NCI-H345 (cell line): ENCODE data around the gene TMEM250.

Source experiments
- DNase-seq: peaks from one replicate; lab custom pipeline; 2025; lab: John Stamatoyannopoulos, UW

TMEM250 gene

DNA sequence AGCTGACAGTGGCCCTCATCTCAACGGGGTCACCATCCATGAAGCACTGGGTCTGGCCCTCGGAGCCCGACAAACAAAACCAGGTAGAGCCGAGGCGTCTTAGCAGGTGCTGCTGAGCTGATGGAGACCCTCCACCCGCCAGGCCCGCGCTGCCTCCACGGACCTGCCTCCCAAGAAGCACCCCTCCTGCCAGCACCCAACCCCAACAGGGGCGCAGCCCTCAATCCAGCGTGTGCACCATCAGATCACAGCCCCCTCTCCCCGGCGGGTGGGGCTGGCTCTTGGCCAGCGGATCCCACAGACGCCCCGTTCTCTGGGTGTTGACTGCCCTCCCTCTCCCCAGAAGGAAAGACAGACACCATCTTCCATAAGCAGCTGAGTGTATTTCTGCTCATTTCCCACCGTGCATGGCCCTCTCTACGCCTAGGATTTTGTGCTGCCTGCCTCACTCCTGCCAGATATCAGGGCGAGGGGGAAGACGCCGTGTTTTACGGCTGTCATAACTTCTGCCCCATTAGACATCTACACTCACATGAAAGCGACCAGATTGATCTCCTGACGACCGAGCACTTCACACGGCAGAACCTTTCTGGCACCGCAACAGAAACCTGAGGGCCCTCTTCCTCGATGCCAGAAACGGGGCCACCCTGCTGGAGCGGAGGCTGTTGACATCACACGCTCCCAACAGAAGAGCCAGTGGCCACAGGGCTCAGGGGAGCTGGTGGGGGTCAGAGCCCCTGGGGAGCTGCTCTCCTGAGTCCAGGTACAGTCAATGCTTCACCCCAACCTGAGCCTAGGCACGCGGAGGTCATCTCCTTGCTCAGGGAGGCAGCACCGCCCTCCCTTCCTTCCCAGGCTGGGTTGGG, 35.9 kb downstream of the TMEM250 start:
- no peak for DNase-seq

DNA sequence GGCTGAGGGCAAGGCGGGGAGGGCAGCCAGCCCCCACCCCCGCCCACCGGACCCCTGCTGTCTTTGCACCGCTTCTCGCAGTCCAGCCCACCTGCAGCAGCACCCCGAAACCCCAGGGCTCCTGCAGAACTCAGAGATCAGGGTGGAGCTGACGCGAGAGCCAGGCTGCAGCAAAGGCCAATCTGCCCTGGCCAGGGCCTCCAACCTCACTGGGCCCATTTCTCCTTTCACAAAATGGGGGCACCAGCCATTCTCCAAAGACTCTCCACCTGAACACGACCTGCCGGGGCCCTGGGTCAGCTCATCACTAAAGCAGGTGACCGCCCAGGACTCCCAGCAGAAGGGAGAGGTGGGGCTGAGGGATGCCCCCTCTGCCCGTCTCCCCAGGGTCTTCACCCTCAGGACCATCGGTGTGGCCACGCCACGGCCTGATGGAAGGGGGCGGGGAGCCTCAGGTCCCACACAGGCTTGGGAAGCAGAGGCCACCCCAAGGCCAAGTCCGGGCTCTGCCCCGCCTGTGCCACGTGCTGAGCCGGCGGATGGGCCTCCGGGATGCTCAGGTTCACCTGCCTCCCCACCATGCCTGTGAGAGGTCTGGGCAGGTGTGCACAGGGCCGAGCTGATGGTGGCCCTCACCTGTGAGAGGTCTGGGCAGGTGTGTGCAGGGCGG, 36.7 kb downstream of the TMEM250 start:
- DNase-seq: no peak

DNA sequence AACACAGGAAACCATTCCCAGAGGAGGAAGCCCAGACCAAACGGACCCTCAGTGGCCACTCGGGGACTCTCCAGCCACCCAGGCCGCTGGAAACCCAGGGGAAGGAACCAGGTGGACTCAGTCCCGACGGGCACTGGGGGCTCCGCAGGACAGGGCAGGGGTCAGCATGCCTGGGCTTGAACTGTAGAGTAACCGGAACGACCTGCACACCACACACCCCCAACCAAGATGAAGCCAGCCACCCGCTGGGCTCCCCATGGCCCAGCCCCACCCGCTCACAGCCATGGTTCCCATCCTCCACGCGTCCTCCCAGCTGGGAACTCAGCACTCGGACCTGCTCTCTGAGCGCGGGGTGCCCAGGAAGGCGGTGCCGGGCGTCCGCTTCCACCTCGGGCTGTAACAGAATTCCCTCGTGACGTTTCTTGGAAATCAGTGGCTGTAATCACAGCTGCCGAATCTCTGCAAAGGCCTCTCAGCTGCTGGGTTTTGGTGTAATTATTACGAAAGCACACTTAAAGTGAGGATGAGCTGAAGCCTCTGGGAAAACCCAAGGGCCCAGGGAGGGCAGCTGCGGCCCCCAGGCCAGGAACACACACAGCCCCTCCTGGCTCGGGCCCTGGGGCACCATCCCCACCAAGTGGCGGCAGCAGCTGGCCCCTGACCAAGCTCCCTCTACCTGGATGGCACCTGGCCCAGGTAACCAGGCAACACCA, 37.4 kb downstream of the TMEM250 start:
- peak; percentile 75 for DNase-seq

DNA sequence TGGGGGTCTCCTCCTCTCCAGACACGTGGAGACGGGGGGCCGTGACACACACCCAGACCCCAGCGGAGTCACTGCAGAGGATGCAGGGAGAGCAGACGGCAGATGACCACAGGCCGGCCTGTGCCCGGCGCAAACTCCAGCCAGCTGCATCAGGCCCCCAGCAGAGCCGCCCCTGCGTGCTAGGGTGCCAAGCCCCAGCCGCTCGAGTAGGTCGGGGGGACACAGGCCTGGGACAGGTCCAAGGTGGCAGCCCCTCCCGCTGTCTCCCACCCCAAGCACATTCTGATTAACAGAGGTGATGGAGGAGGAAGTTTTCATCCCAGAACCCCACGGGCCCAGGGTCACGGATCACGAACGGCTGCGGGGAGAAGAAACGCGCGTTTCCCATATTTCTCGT, 38.0 kb downstream of the TMEM250 start:
- no peak for DNase-seq

DNA sequence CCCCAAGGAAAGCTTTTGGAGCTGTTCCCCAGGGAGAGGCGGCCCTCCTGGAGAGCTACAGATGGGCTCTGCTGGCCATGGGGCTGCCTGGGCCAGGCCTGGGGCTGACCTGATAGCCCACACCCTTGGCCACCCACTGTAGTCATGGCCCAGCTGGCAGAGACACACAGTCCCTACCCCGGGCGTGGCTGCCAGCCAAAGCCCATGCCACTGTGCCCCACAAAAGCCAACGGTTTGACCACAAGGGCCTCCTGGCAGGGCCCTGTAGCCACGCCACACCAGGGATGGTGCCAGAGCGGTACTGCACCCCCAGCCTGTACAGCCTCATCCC, 38.8 kb downstream of the TMEM250 start:
- no peak for DNase-seq

DNA sequence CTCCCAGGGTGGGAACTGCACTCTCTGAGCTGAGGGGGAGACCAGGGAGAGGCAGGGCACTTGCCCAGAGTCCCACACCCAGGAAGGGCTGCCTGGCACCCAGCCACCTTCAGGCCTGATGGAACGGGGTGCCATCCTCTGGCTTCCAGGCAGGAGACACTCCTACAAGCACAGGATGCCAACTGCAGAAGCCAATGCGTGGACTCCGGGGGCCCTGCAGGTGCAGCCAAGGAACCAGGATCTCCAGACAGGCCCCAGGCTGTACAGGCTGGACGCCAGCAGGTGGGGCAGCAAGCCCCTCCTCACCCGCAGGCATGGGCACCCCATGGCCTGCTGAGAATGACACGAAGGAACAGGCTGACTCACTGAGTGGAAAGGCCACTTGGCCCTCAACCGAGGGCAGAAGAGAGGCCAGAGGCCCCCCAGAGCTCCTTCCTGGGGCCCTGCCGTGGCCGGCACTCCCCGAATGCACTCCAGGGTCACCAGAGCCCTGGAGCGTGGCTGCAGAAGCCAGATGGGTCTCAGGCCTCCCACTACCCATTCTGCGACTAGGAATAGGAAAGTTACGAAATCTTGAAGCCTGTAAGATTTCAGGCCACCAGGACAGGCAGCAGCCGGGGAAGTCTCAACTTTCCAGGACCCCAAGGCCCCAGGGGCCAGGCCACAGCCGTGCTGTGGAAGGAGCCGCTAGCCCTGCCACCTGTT, 39.3 kb downstream of the TMEM250 start:
- peak; percentile 65 for DNase-seq

DNA sequence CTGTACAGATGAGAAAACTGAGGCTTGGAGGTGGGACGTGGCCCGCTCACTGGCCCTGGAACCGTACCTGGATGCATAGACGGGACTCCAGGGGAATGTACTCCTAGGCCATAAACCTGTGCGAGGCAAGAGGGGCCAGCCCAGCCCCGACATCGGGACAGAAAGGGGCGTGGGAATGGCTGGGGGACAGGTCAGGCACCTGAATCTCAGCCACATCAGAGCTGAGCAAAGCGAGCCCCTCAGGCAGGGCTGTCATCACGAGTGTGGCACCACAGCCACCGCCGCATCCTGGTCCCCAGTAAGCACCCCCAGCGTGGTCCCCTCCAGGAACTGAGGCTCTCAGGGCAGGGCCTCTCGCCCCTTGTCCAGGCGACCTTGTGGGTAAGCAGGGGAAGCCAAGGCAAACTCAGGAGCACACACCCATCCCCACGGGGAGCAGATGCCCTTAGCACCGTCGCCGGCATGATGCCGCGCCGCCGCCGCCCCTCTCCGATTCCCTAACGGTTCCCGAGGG, 40.1 kb downstream of the TMEM250 start:
- no peak for DNase-seq

DNA sequence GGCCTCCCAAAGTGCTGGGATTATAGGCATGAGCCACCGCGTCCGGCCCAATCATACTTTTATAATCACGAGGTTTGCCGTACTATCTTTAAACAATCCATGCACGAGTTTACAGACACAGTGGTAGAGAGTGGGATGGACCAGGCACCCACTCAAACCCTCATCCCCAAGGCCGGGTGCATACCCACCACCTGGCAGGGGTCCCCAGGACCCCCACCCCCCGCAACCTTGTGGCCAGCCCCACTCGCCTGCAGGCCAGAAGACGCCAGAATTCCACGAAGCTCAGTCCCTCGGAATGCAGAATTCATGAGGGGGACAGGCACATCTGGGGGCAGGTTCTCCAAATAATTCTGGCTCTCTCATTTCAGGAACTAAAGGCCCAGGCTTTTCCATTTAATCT, 40.7 kb downstream of the TMEM250 start:
- DNase-seq: no peak

DNA sequence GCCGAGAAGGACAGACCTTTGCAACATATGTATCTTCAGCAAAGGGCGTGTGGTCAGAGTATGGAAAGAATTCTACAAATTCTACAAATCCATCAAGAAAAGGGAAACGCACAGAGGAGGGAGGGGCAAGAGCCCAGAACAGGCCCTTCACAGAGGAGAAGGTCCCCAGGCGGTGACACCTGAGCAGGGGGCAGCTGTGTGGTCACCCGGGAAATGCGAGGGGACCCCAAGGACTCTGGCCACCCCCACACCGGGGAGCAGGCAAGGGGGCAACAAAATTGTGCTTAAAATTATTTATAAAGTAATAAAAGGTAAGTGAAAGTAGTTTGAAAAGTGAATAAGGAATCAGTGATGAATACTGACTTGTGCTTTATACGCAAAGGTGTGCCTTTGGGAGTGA, 41.2 kb downstream of the TMEM250 start:
- DNase-seq: no peak

DNA sequence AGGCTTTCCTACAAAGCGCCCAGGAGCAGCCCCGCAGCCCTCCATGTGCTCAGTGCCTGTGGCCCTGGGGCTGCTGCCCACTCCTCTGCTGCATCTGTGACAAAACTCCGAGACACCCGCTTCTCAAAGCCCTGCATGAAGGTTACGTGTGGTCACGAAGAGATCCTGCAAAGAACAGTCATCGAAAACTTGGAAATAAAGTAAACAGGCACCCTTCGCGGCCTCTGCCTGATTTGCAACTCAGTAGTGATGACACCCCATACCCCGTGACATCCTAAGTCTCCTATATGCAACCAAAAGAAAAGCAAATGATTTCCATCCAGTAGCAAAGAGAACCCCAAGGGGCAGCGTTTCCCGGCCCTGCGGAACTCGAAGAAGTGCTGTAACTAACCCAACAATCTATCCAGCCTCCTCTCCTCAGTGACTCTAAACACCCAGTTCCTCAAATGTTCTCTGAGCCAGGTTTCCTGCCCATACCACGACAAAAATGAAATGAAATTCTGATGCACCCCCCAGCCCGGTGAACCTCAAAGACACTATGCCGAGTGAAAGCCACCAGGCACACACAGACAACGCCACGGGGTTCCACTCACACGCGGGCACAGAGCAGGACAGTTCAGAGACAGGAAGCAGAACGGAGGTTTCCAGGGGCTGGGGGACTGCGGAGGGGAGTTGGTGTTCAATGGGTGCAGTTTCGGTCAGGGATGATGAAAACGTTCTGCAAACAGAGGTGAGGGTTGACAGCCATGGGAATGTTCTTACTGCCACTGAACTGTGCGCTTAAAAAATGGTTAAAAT, 42.6 kb downstream of the TMEM250 start:
- no peak for DNase-seq

DNA sequence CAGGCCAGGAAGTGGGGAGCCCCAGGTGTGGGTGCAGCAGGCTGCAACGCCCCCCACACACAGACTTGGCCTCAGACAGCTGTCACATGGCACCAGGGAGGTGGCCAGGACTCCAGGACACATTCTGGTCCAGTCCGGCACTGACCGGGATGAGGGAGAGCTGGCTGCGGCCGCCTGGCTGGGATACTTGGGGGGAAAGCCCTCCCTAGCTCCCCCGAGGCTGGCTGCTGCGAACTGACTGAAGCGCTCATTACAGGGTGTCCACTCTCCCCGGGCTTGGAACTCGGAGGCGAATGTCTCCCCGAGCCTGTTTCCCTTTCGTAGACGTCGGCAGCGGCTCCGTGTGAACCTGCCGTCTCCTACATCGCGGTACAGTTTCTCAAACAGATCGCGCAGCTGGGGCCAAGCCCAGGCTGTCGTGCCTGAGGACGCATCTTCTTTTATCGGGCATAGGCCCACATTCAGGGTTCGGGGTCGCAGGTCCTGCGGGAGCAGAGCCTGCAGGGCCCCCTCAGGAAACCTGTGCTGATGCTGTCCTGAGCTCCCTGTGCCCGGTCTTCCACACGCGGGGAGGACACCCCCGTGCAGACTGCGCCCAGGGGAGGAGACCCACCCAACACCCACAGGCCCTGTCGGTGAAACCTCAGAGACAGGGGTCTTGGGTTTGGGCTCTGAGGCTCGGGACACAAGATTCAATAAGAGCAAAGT, 43.4 kb downstream of the TMEM250 start:
- DNase-seq: no peak

DNA sequence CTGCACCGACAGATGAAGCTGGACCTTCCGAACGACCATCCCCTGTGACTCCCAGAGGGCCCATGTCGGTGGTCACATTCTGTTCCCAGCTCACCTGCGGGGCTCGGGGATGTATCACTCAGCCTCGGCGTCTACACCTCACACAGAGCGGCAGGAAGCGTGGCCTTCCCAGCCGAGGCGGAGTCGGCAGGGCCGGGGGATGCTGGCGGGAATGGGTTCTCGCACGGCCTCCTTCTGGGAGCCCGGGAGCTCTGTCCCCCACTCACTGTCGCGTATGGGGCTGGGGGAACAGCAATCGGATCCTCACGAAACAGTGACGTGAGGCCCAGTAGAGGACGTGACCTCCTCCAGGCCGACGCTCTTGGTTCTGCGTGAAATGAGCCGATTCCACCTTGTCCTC, 44.0 kb downstream of the TMEM250 start:
- DNase-seq: no peak
